Measurements from ENCODE around the gene THSD1. TPM values are rescaled to one million over a fixed set of nuclear protein-coding genes. Genes with fewer than 3 reads are reported as not detected.
"Not testable (repeated sequence)": the region's sequence is repeated elsewhere in the genome, so short reads cannot be mapped to it uniquely, and the experiment has no call there.

Gene THSD1
- total RNA-seq, 2 experiments from 2014 or later: 0.27 to 0.31 TPM

DNA sequence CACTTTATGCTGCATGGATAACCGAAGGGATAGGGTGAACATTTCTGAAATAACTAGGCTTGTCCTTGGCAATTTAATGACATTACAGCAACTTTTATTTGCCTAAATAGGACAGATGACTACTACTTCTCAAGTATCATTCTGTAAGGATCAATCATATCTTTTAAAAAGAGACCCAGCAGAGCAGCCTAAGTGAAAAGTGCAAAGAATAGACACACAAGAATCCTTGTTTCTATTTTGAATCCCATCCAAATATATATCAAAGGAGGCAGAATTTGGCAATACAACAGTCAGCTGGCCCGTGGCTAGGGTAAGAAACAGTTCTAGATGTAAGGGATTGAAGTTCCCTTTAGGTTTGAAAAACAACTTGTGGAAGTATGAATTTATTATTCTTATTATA is 6.9 kb downstream of the THSD1 start:
- no peak for DNase-seq
- Mint-ChIP-seq H3K4me3 (no peak overlapping the region), H3K9me3 (no peaks in the 10 kb centered on the region), H3K27me3 (peaks cover 12% of the 10 kb centered on the region), H3K27ac (no peak overlapping the region), H3K36me3 (ENCODE audit: low read depth) (no peaks in the 10 kb centered on the region), H3K4me1 (peaks cover under 1% of the 10 kb centered on the region)
- ChIA-PET CTCF (no interaction called here), POLR2A (no interaction called here)

DNA sequence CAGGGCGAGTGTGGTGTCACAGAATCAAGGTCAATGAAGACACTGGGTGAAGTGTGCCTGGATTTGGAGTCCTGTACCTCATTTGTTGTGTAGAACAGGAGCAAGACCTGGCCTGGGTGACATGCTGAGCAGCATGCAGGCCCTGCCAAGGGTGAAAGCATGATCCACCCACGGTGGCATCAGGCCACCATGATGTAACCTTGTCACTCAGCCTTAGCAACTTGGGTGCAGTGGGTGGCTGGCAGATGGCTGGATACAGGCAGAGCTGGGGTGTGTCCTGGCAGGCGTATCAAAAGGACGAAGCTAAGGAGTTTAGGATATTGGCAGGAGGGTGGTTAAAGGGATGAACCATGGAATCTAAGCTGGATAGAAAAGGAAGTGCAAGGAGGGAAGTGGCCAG is 10.3 kb downstream of the THSD1 start:
- DNase-seq: no peak
- H3K27me3 Mint-ChIP-seq: peaks cover 3% of the 10 kb centered on the region
- no peak overlapping the region for H3K27ac Mint-ChIP-seq
- POLR2A ChIA-PET: no interaction called here
- CTCF ChIA-PET: no interaction called here
- no peak overlapping the region for H3K4me3 Mint-ChIP-seq
- no peaks in the 10 kb centered on the region for H3K4me1 Mint-ChIP-seq
- H3K36me3 Mint-ChIP-seq (ENCODE audit: low read depth): no peaks in the 10 kb centered on the region
- no peaks in the 10 kb centered on the region for H3K9me3 Mint-ChIP-seq

DNA sequence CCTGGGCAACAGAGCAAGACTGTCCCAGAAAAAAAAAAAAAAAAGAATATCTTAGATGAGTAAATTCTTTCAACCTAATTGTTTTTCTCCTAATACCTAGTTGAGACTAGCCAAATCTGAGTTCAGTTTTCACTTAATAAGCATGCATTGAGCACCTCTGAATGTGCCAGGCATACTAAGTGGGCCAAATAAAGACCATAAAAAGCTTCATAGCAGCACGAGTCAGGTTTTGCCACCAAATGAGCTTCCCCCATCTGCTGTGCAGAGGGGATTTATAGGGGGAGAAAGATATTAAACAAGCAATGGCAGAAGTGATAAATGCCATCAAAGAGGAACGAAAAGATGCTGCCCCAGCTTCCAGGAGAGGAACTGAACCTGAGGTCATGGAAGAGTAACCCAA is 11.4 kb downstream of the THSD1 start:
- ChIA-PET POLR2A (no interaction called here), CTCF (no interaction called here)
- H3K9me3 Mint-ChIP-seq: no peaks in the 10 kb centered on the region
- H3K4me1 Mint-ChIP-seq: no peaks in the 10 kb centered on the region
- no peak for DNase-seq
- no peak overlapping the region for H3K27ac Mint-ChIP-seq
- H3K27me3 Mint-ChIP-seq: peaks cover 3% of the 10 kb centered on the region
- no peaks in the 10 kb centered on the region for H3K36me3 Mint-ChIP-seq (ENCODE audit: low read depth)
- no peak overlapping the region for H3K4me3 Mint-ChIP-seq

DNA sequence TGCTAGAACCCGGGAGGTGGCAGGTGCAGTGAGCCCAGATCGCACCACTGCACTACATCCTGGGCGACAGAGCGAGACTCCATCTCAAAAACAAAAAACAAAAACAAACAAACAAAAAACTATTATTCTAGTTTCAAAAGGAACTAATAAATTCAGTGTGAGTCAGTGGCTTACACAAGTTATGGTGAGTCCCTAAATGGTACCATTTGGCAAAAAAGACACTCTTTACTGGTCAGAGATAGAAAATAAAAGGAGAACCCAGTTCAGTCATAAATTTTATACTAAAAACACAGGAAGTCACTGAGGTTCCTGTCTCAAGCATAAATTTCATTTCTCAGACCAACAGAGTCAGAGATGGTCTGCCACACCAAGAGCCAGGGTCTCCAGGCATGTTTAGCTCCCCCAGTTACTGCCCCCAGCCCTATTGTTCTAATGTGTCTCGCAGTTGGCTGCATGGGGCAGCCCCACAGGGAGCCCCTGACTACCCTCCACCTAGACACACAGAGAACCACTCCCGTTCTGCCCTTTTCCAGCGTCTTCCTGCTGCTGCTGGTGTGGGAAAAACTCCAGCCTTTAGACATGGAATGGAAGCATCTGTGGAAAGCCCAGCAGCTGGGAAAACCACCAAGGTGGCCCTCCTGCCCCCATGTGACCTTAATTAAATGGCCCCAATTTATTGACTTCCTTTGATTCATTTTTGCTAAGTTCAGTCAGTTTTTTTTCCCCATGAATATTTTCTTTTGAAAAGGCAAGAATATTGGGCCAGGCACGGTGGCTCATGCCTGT is 12.2 kb downstream of the THSD1 start:
- POLR2A ChIA-PET: no interaction called here
- no peaks in the 10 kb centered on the region for H3K36me3 Mint-ChIP-seq (ENCODE audit: low read depth)
- no peaks in the 10 kb centered on the region for H3K4me1 Mint-ChIP-seq
- DNase-seq: no peak
- no peak overlapping the region for H3K27ac Mint-ChIP-seq
- CTCF ChIA-PET: interaction anchor here (1.1 kb wide), 1 partner anchor 23 kb away, joined by 3 read pairs; no protein-coding TSS in a partner anchor
- no peaks in the 10 kb centered on the region for H3K9me3 Mint-ChIP-seq
- H3K27me3 Mint-ChIP-seq: peaks cover 3% of the 10 kb centered on the region
- no peak overlapping the region for H3K4me3 Mint-ChIP-seq

DNA sequence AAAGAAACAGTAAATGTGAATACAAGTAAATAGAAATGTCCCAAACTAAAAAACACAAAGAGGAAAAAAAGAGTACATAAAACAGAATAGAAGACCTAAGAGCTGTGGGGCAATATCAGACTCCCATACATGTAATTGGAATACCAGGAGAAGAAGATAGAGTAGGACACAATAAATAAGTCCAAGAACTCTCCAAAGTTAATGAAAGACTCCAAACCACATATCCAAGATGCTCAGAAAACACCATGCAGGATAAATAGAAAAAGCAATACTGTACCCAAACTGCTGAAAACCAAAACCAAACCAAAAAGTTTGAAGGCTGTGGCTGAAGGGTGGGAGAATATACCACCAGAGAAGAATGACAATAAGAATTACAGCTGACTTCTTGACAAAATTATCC is 18.3 kb downstream of the THSD1 start:
- Mint-ChIP-seq H3K36me3 (ENCODE audit: low read depth) (no peaks in the 10 kb centered on the region), H3K4me1 (no peaks in the 10 kb centered on the region), H3K27ac (no peak overlapping the region), H3K27me3 (no peaks in the 10 kb centered on the region), H3K4me3 (no peak overlapping the region), H3K9me3 (no peaks in the 10 kb centered on the region)
- POLR2A ChIA-PET: no interaction called here
- CTCF ChIA-PET: no interaction called here
- DNase-seq: no peak

DNA sequence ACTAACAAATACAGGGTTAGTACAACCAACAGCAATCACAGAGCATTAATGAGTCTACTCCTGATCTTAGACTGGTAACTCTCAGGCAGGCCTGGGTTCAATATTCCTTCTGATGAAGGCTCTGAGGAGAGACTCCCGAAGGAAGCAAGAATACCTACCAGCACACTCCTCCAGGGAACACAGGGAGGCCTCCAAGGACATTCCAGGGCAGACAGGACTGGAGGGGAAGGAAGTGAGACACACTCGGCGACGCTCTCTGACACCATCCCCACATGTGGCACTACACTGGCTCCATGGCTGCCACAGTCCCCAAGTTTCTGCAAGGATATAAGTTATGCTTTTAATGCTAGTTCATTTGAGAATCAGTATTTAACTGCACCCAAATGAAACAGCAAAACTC is 20.1 kb downstream of the THSD1 start:
- CTCF ChIA-PET: no interaction called here
- Mint-ChIP-seq H3K4me1 (no peaks in the 10 kb centered on the region), H3K4me3 (no peak overlapping the region), H3K36me3 (ENCODE audit: low read depth) (no peaks in the 10 kb centered on the region), H3K27me3 (no peaks in the 10 kb centered on the region), H3K27ac (no peak overlapping the region), H3K9me3 (no peaks in the 10 kb centered on the region)
- POLR2A ChIA-PET: no interaction called here
- no peak for DNase-seq

DNA sequence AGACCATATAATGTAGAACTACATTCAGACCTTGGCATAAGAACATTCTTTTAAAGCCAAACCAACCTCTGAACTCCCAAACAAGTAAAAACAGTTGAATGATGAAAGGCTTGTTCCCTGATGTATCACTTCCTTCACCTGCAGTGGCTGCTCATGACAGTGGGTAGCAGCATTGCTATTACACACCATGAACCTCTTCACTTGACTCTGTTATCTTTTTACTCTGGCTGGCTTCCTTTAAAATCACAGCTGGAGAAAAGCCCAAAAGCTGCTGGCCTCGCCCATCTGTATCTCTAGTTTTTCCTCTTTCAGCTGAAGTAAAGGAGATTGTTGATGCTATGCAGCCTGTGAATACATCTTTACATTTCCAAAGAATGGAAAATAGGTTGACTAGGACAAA is 22.6 kb downstream of the THSD1 start:
- no peak overlapping the region for H3K4me3 Mint-ChIP-seq
- no peaks in the 10 kb centered on the region for H3K4me1 Mint-ChIP-seq
- H3K27me3 Mint-ChIP-seq: no peaks in the 10 kb centered on the region
- H3K27ac Mint-ChIP-seq: no peak overlapping the region
- no peaks in the 10 kb centered on the region for H3K36me3 Mint-ChIP-seq (ENCODE audit: low read depth)
- POLR2A ChIA-PET: no interaction called here
- no peak for DNase-seq
- H3K9me3 Mint-ChIP-seq: no peaks in the 10 kb centered on the region
- CTCF ChIA-PET: no interaction called here

DNA sequence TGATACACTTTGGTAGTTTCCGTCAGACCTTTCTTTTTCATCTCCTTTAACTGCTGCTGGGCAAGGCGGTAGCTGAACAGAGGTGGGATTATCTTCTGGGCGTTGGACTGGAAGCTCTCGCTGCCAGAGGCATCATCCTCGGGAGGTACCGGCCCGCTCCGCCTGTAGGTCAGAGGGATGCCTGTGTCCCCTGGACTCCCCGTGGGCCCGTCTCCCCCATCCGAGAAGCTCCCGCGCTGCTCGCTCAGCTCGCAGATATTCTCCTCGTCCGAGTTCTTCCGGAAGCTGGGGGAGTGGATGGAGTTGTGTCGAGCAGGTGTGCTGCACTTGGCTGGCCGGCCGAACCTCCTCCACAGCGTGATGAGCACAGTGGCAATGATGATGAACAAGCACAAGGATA is 27.7 kb downstream of the THSD1 start:
- H3K27me3 Mint-ChIP-seq: no peaks in the 10 kb centered on the region
- no peak overlapping the region for H3K4me3 Mint-ChIP-seq
- H3K4me1 Mint-ChIP-seq: no peaks in the 10 kb centered on the region
- H3K27ac Mint-ChIP-seq: no peak overlapping the region
- no peaks in the 10 kb centered on the region for H3K36me3 Mint-ChIP-seq (ENCODE audit: low read depth)
- H3K9me3 Mint-ChIP-seq: no peaks in the 10 kb centered on the region
- ChIA-PET POLR2A (no interaction called here), CTCF (no interaction called here)
- no peak for DNase-seq

DNA sequence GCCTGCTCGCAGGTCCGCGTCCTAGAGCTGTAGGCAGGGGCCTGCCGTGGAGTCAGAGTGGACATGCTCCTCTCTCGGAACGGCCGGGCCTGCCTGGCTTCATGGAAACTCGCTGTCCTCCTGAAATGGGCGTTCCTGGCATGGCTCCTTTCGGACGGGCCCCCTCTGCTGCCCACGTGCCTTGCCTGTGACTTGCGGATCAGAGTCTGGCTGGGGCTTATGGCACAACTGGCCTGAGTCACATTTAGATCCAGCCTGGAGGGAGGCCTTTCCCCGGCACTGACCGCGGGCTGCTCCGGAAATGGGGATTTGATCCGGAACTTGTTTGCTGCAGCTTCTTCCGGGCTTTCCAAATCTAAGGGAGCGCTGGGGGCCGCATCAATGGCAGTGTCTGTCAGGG is 28.1 kb downstream of the THSD1 start:
- POLR2A ChIA-PET: no interaction called here
- Mint-ChIP-seq H3K27me3 (peaks cover 2% of the 10 kb centered on the region), H3K4me3 (no peak overlapping the region), H3K36me3 (ENCODE audit: low read depth) (no peaks in the 10 kb centered on the region), H3K9me3 (no peaks in the 10 kb centered on the region), H3K27ac (no peak overlapping the region), H3K4me1 (no peaks in the 10 kb centered on the region)
- CTCF ChIA-PET: no interaction called here
- no peak for DNase-seq

DNA sequence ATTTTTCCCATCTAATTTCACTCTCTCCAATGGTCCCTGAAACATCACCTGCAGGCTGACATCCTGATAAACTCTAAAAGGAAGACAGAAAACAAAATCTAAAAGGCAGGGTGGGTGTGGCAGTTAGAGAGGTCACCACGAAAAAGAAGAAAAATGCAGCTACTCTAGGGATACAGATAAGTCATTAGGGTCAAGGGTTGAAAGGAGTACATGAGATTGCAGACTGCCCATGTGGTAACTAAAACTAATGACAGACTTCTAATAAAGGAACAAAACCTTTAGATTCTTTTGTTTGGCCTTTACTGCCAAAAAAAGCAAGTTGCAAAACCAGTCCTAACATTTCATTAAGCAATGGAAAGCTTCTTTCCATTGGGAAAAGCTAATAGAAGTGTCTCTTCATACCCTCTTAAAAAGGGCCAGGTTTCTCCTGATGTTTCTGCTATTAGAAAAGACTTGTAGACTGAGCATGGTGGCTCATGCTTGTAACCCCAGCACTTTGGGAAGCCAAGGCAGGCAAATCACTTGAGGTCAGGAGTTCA is 31.0 kb downstream of the THSD1 start:
- H3K27ac Mint-ChIP-seq: no peak overlapping the region
- no peaks in the 10 kb centered on the region for H3K4me1 Mint-ChIP-seq
- POLR2A ChIA-PET: no interaction called here
- H3K9me3 Mint-ChIP-seq: no peaks in the 10 kb centered on the region
- no peaks in the 10 kb centered on the region for H3K36me3 Mint-ChIP-seq (ENCODE audit: low read depth)
- CTCF ChIA-PET: no interaction called here
- H3K27me3 Mint-ChIP-seq: peaks cover 3% of the 10 kb centered on the region
- no peak for DNase-seq
- no peak overlapping the region for H3K4me3 Mint-ChIP-seq

DNA sequence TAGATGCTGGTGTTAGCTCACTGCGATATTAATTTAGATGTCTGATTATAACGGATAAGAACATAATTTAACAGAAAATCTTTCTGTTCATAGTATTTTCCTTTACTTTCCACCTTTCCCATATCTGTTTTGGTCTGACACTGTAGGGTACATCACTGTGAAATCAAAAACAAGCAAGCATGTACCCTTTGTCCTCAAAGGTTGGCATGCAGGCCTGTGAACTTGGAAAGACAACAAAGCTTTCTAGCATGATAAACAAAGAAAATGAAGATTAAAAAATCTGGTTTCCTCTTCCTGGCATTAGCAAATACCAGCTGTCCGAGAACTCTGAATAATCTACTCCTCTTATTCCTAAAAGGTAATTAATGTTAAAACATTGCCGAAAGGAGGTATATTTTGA is 31.6 kb downstream of the THSD1 start:
- Mint-ChIP-seq H3K4me1 (no peaks in the 10 kb centered on the region), H3K4me3 (no peak overlapping the region), H3K27me3 (peaks cover 3% of the 10 kb centered on the region), H3K9me3 (no peaks in the 10 kb centered on the region), H3K27ac (no peak overlapping the region), H3K36me3 (ENCODE audit: low read depth) (no peaks in the 10 kb centered on the region)
- CTCF ChIA-PET: no interaction called here
- POLR2A ChIA-PET: no interaction called here
- no peak for DNase-seq

DNA sequence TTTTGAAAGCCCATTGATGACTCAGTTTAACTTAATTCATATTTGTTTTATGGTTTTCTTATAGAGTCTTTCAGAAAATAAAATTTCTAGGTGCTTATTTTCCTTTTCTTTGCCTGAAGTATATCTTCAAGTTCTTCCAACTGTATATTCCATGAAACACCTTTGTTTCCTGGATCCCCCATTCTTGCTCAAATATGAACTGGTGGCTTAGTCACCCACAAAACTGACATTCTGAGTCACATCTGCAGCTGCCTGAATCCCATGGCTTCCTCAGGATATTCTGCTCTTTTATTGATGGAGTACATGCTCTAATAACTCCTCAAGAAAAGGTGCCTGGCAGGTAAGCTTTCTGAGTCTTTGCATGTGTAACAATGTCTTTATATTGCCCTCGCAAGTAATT is 32.7 kb downstream of the THSD1 start:
- CTCF ChIA-PET; H3K9me3 Mint-ChIP-seq; H3K27me3 Mint-ChIP-seq; DNase-seq; H3K4me3 Mint-ChIP-seq; H3K4me1 Mint-ChIP-seq; H3K27ac Mint-ChIP-seq; H3K36me3 Mint-ChIP-seq (ENCODE audit: low read depth); POLR2A ChIA-PET: not testable (repeated sequence)

DNA sequence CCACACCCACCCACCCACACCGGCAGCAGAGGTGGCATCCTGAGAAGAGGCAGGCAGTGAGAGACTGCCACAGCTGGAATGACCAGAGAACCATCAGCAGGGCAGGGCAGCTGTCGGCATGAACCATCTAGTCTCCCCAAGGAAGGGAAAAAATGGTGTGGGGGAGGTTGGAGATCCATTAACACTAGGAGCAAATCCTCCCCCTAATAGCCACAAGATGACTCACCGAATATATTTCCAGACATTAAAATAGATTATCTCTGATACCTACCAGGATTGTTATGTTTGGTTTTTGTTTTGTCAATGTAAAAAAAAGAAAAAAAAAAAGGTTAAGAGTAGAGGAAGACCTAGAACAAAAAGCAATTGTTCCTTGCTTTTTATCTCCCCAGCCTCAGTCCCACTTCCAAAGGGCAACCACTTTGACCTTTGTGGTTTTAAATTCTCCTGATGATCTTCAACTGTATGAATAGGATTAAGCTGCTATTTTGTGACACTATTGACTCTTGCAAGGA is 34.2 kb downstream of the THSD1 start:
- peaks cover 3% of the 10 kb centered on the region for H3K27me3 Mint-ChIP-seq
- no peaks in the 10 kb centered on the region for H3K9me3 Mint-ChIP-seq
- no peaks in the 10 kb centered on the region for H3K4me1 Mint-ChIP-seq
- H3K36me3 Mint-ChIP-seq (ENCODE audit: low read depth): no peaks in the 10 kb centered on the region
- POLR2A ChIA-PET: no interaction called here
- CTCF ChIA-PET: interaction anchor here (0.6 kb wide), 1 partner anchor 12 kb away, joined by 3 read pairs; no protein-coding TSS in a partner anchor
- no peak overlapping the region for H3K27ac Mint-ChIP-seq
- H3K4me3 Mint-ChIP-seq: no peak overlapping the region
- no peak for DNase-seq

DNA sequence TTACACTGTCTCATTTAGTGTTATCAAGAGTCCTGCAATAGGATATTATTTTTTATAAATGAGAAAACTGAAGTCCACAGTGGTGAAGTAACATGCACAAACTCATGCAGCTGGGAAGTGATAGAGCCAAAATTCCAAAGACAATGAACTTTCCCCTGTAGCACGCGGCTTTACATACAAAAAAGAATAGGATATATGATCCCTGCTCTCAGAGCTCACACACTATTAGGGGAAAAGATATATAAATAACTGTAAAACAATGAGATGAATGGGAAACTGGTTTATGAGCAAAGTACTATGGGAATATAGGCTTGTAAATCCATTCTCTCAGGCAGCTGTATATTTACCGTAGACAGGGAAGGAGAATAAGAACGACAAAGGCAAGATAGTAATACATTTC is 39.7 kb downstream of the THSD1 start:
- ChIA-PET POLR2A (no interaction called here), CTCF (interaction anchor here (1.5 kb wide), 1 partner anchor 84 kb away, joined by 5 read pairs; the partner anchor contains the start of gene VPS36)
- H3K4me1 Mint-ChIP-seq: no peaks in the 10 kb centered on the region
- H3K27me3 Mint-ChIP-seq: peaks cover 9% of the 10 kb centered on the region
- H3K27ac Mint-ChIP-seq: no peak overlapping the region
- DNase-seq: no peak
- H3K4me3 Mint-ChIP-seq: no peak overlapping the region
- no peaks in the 10 kb centered on the region for H3K9me3 Mint-ChIP-seq
- no peaks in the 10 kb centered on the region for H3K36me3 Mint-ChIP-seq (ENCODE audit: low read depth)
